Effector memory CD8-positive, alpha-beta T cell (primary cell): ENCODE data around the gene ADIPOR1.
"Not testable (repeated sequence)": the region's sequence is repeated elsewhere in the genome, so short reads cannot be mapped to it uniquely, and the experiment has no call there.

Experiments used
- ATAC-seq: fragments of 150-1000 bp; cut with Tn5 transposase; replicated peaks from 2 replicates; pipeline ENCODE4 v1.10.0; 2021; ENCODE audit warnings: mild to moderate bottlenecking, moderate library complexity
- DNase-seq, 3 experiments: peaks; one replicate each; pipeline ENCODE4 v3.0.0; 2021
- H3K27ac Mint-ChIP-seq, 2 donors: one replicate each; pipeline ENCODE4 v1.8.0; 2022; ENCODE audit warnings: mild to moderate bottlenecking in 2 of 2, mixed read lengths in 2 of 2, moderate library complexity in 2 of 2
- H3K27me3 Mint-ChIP-seq, 2 donors: one replicate each; pipeline ENCODE4 v1.8.0; 2022; ENCODE audit warnings: mixed read lengths in 2 of 2
- H3K36me3 Mint-ChIP-seq: one replicate; pipeline ENCODE4 v1.8.0; 2022; ENCODE audit warnings: mild to moderate bottlenecking, moderate library complexity, mixed read lengths; ENCODE audit not compliant: insufficient read depth
- H3K4me1 Mint-ChIP-seq, 2 donors: one replicate each; pipeline ENCODE4 v1.8.0; 2022; ENCODE audit warnings: low read depth in 2 of 2, mixed read lengths in 2 of 2
- H3K4me3 Mint-ChIP-seq, 2 donors: one replicate each; pipeline ENCODE4 v1.8.0; 2022; ENCODE audit warnings: mild to moderate bottlenecking in 2 of 2, mixed read lengths in 2 of 2, moderate library complexity in 2 of 2
- H3K9me3 Mint-ChIP-seq, 2 donors: one replicate each; pipeline ENCODE4 v1.8.0; 2022; ENCODE audit warnings: mixed read lengths in 2 of 2

Gene ADIPOR1

DNA sequence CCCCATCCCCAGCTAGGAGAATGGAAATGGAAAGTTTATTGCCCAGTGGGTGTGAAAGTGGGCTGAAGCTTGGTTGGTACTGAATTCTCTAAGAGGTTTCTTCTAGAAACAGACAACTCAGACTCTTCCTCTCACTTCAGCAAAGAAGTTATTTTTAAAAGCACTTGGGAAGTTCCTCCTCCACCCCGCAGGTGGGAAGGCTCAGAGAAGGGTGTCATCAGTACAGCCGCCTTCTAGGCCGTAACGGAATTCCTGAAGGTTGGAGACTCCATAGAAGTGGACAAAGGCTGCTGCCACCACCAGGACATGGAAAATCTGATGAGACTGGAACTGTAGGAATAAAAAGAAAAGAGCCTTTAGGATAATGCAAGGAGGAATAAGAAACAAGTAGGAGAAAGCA is 16.7 kb downstream of the ADIPOR1 start:
- Mint-ChIP-seq H3K36me3 (peaks cover 61% of the 10 kb centered on the region), H3K9me3 (no peaks in the 10 kb centered on the region), H3K27ac (no peak overlapping the region), H3K27me3 (no peaks in the 10 kb centered on the region), H3K4me1 (no peaks in the 10 kb centered on the region), H3K4me3 (no peak overlapping the region)
- DNase-seq (no peak), ATAC-seq (no peak)

DNA sequence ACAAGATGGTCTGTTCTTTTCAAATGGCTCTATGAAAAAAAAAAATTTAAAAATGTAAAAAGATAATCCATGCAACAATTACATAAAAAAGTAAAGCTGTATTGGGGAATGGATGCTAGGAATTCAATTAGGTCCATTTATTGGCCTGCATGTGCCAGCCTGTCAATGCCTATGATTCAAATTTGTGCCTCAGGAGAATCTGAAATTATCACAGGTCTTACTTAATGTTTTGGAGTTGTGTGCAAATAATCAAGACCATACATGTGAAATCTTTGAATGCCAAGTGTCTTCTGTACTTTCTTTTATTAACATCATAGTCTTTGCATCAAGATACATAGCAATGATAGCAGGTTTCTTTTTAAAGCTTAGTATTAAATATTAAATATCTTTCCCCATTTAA is 17.6 kb downstream of the ADIPOR1 start:
- Mint-ChIP-seq H3K4me1 (no peaks in the 10 kb centered on the region), H3K27me3 (no peaks in the 10 kb centered on the region), H3K9me3 (no peaks in the 10 kb centered on the region), H3K27ac (no peak overlapping the region), H3K36me3 (peaks cover 53% of the 10 kb centered on the region), H3K4me3 (no peak overlapping the region)
- no peak for DNase-seq
- no peak for ATAC-seq

DNA sequence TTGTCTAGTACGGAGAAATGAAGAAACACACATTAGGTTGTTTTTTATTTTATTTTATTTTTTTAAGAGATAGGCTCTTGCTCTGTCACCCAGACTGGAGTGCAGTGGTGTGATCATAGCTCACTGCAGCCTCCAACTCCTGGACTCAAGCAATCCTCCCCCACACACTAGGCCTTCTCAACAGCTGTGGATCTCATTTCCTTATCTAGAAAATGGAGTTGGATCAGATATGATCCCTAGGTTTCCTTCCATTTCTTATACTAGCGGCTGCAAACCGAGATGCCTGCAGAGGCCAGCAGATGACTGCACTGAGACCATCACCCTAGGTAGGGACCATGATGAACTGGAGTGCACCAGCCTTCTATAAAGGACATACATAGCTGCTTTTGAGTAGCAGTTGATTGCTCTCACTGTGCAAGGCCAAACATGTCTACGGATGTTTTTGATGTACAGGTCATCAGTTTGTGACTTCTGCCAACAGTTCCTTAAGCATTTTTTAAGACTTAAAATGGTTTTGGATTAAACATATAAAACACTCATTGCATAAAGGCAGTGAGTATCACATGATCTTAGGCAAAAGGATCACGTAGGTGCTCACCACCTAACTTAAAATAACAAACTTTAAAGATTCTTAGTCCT is 19.7 kb downstream of the ADIPOR1 start:
- H3K4me3 Mint-ChIP-seq, result no peak overlapping the region
- H3K36me3 Mint-ChIP-seq, result peaks cover 34% of the 10 kb centered on the region
- no peak overlapping the region for H3K27ac Mint-ChIP-seq
- H3K9me3 Mint-ChIP-seq, result no peaks in the 10 kb centered on the region
- H3K27me3 Mint-ChIP-seq, result peaks cover 0 to 18% of the 10 kb centered on the region in 2 donors
- DNase-seq (no peak), ATAC-seq (no peak)
- H3K4me1 Mint-ChIP-seq, result no peaks in the 10 kb centered on the region

GRCh38 chr1:202936409-202936808 is 21.7 kb downstream of the ADIPOR1 start:
- H3K4me1 Mint-ChIP-seq, H3K9me3 Mint-ChIP-seq, ATAC-seq: not testable (repeated sequence)

GRCh38 chr1:202935844-202936243 is 22.3 kb downstream of the ADIPOR1 start:
- ATAC-seq (no peak), DNase-seq (no peak)
- H3K9me3 Mint-ChIP-seq, result no peaks in the 10 kb centered on the region
- H3K27ac Mint-ChIP-seq, result no peak overlapping the region
- H3K36me3 Mint-ChIP-seq, result peaks cover 11% of the 10 kb centered on the region
- peaks cover 8 to 21% of the 10 kb centered on the region in 2 donors for H3K27me3 Mint-ChIP-seq
- no peaks in the 10 kb centered on the region for H3K4me1 Mint-ChIP-seq
- no peak overlapping the region for H3K4me3 Mint-ChIP-seq

More at GRCh38 chr1:202936409-202936808, 21.7 kb downstream of the ADIPOR1 start:
- not testable (repeated sequence) for DNase-seq, H3K27ac Mint-ChIP-seq, H3K4me3 Mint-ChIP-seq
- H3K27me3 Mint-ChIP-seq, result peaks cover 8 to 21% of the 10 kb centered on the region in 2 donors
- H3K36me3 Mint-ChIP-seq, result peaks cover 17% of the 10 kb centered on the region

GRCh38 chr1:202934755-202935154 is 23.4 kb downstream of the ADIPOR1 start:
- Mint-ChIP-seq H3K4me1 (no peaks in the 10 kb centered on the region), H3K4me3 (no peak overlapping the region), H3K9me3 (no peaks in the 10 kb centered on the region), H3K27ac (no peak overlapping the region), H3K36me3 (peaks cover under 1% of the 10 kb centered on the region), H3K27me3 (peaks cover 8 to 21% of the 10 kb centered on the region in 2 donors)
- ATAC-seq (no peak), DNase-seq (no peak)

DNA sequence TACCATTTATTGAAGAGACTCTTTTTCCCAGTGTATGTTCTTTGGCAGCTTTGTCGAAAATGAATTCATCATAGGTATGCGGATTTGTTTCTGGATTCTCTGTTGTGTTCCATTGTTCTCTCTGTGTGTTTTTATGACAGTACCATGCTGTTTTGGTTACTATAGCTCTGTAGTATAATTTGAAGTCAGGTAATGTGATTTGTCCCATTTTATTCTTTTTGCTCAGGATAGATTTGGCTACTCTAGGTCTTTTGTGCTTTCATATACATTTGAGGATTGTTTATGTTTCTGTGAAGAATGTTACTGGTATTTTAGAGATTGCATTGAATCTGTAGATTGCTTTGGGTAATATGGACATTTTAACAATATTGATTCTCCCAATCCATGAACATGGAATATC is 25.6 kb downstream of the ADIPOR1 start:
- ATAC-seq (no peak), DNase-seq (no peak)
- no peaks in the 10 kb centered on the region for H3K4me1 Mint-ChIP-seq
- no peak overlapping the region for H3K4me3 Mint-ChIP-seq
- H3K27me3 Mint-ChIP-seq, result peaks cover 8 to 21% of the 10 kb centered on the region in 2 donors
- H3K36me3 Mint-ChIP-seq, result peaks cover 3% of the 10 kb centered on the region
- H3K9me3 Mint-ChIP-seq, result no peaks in the 10 kb centered on the region
- H3K27ac Mint-ChIP-seq, result no peak overlapping the region

DNA sequence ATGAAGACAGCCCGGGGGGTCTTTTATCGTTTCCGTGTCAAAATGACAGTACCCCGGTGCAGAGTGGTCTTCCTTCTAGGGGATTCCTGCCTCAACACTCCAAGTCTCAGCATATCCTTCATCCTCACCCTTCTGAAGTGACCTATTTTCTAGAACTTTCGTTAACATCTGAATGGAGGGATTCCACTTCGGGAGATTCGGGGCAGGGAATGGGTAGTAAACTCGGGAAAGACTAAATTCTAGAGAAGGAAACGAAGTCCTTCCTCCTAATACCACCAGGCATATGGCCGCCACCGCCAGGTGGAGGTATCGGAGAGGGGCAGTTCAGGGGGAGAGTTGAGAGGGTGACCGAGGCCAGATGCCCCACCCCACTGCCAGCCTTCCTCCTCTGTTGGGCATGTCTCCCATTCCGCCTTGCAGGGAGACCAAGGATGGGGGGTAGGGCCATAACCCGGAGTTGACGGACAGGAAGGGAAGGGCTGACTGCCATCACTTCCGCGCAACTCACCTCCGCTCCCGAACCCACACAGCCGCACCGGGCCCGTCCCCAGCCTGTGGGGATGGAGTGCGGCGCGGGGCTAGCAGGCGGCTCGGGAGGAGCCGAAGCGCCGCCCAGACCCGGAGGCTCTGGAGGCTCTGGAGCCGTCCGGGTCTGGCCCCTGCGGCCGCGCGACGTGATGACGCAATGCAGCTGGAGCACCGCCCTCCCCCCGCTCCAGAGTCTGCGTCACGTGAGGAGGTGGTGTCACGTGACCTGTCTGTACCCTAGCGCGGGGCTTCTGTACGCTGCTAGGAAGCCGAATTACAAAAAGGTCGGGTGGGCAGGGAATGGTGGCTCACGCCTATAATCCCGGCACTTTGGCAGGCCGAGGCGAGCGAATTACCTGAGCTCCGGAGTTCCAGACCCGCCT is 31.3 kb downstream of the ADIPOR1 start, which contains the start of gene KLHL12:
Gene KLHL12, minus strand, starts transcription at position 654 of the 911 bp plus-strand sequence. CDS start 2,072 bp downstream, outside the sequence.
- H3K9me3 Mint-ChIP-seq, result no peaks in the 10 kb centered on the region
- peaks cover 27% of the 10 kb centered on the region for H3K36me3 Mint-ChIP-seq
- DNase-seq, result peak; percentile 93 to 94 (median 93)
- H3K4me1 Mint-ChIP-seq, result peaks cover 17 to 27% of the 10 kb centered on the region in 2 donors
- ATAC-seq, result peak; percentile 93
- no peaks in the 10 kb centered on the region for H3K27me3 Mint-ChIP-seq
- peak within 1 kb of the TSS; percentile 97 for H3K27ac Mint-ChIP-seq
- peak within 1 kb of the TSS; percentile 93 for H3K4me3 Mint-ChIP-seq

GRCh38 chr1:202923533-202923932 is 34.6 kb downstream of the ADIPOR1 start:
- Mint-ChIP-seq H3K27ac (no peak overlapping the region), H3K4me3 (no peak overlapping the region)
- no peak for DNase-seq

DNA sequence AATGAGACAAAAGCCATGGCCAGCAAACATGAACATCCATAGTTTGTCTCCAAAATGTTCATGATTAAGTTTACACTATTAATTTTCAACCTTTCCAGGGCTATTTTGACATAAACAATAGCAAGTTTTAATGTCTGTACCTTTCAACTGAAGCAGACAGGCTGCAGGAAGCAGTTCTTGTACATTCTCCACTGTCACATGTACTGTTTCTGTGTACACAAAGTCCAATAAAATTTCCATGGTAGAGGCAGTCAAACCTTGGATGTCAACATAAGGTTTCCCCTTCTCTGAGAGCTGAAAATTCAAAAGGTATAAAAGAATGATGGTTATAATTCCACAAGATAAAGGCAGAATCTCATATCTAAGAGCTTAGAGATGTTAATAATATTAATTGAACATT is 38.5 kb downstream of the ADIPOR1 start:
- no peak overlapping the region for H3K4me3 Mint-ChIP-seq
- peaks cover 11 to 18% of the 10 kb centered on the region in 2 donors for H3K4me1 Mint-ChIP-seq
- H3K9me3 Mint-ChIP-seq, result no peaks in the 10 kb centered on the region
- no peaks in the 10 kb centered on the region for H3K27me3 Mint-ChIP-seq
- DNase-seq (no peak), ATAC-seq (no peak)
- no peak overlapping the region for H3K27ac Mint-ChIP-seq
- peaks cover 63% of the 10 kb centered on the region for H3K36me3 Mint-ChIP-seq

More at GRCh38 chr1:202923533-202923932, 34.6 kb downstream of the ADIPOR1 start:
- H3K9me3 Mint-ChIP-seq, result no peaks in the 10 kb centered on the region
- H3K36me3 Mint-ChIP-seq, result peaks cover 54% of the 10 kb centered on the region
- H3K4me1 Mint-ChIP-seq, result peaks cover 17 to 27% of the 10 kb centered on the region in 2 donors
- ATAC-seq, result no peak
- H3K27me3 Mint-ChIP-seq, result no peaks in the 10 kb centered on the region

DNA sequence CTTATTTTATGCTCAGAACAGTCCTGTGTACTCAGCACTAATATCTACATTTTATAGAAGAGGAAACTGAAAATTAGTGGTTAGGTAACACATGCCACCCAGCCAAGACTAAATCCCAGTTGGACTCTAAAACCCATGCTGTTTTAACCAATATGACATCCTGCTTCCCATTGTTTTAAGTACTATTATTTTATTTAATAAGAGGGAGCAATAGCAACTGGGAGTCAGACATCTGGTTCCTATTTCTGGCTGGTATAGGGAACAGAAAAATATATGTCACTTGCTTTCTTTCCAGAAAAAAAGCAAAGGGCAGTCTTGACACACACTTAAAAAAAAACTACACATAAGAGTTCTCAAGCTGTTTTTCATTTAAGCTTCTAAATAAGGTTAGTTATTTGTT is 43.0 kb downstream of the ADIPOR1 start:
- DNase-seq, result no peak
- Mint-ChIP-seq H3K4me3 (no peak overlapping the region), H3K27ac (no peak overlapping the region), H3K27me3 (no peaks in the 10 kb centered on the region), H3K9me3 (no peaks in the 10 kb centered on the region), H3K4me1 (peaks cover 8 to 12% of the 10 kb centered on the region in 2 donors), H3K36me3 (peaks cover 59% of the 10 kb centered on the region)
- no peak for ATAC-seq

GRCh38 chr1:202912476-202912875 is 45.6 kb downstream of the ADIPOR1 start:
- not testable (repeated sequence) for H3K4me3 Mint-ChIP-seq, H3K9me3 Mint-ChIP-seq, DNase-seq, H3K27ac Mint-ChIP-seq, H3K27me3 Mint-ChIP-seq, ATAC-seq
- peaks cover 8 to 12% of the 10 kb centered on the region in 2 donors for H3K4me1 Mint-ChIP-seq
- H3K36me3 Mint-ChIP-seq, result peaks cover 54% of the 10 kb centered on the region

- no peaks in the 10 kb centered on the region for H3K27me3 Mint-ChIP-seq
- no peak for DNase-seq
- no peak overlapping the region for H3K27ac Mint-ChIP-seq
- no peak overlapping the region for H3K4me3 Mint-ChIP-seq
- H3K9me3 Mint-ChIP-seq, result no peaks in the 10 kb centered on the region
- peaks cover 45% of the 10 kb centered on the region for H3K36me3 Mint-ChIP-seq
- peaks cover 8 to 12% of the 10 kb centered on the region in 2 donors for H3K4me1 Mint-ChIP-seq
- ATAC-seq, result no peak
Measured at GRCh38 chr1:202909494-202909893, 48.6 kb downstream of the ADIPOR1 start.
